Osteoblast (primary cell): ENCODE data around the gene CCDC60. TPM values are rescaled to one million over a fixed set of nuclear protein-coding genes. Genes with fewer than 3 reads are reported as not detected.

Experiments
- DNase-seq: peaks from one replicate; pipeline ENCODE4 v3.0.0; 2011; ENCODE audit warnings: low spot score, mixed read lengths; ENCODE audit not compliant: insufficient read length; ENCODE audit errors: missing footprints
- H2AFZ ChIP-seq: 2 replicates; pipeline ENCODE4 v1.6.0; 2011; ENCODE audit warnings: mild to moderate bottlenecking, low read length
- H3K27ac ChIP-seq: 2 replicates; pipeline ENCODE4 v1.5.1; 2011; ENCODE audit warnings: mild to moderate bottlenecking, low read depth, low read length, moderate library complexity
- H3K27me3 ChIP-seq: 2 replicates; pipeline ENCODE4 v1.6.0; 2012; ENCODE audit warnings: mild to moderate bottlenecking, control low read depth, inconsistent platforms, low read length, moderate library complexity; ENCODE audit not compliant: insufficient read depth
- H3K36me3 ChIP-seq: 2 replicates; pipeline ENCODE4 v1.5.1; 2011; ENCODE audit warnings: mild to moderate bottlenecking, low read length, control low read depth, moderate library complexity; ENCODE audit not compliant: insufficient read depth
- H3K4me1 ChIP-seq: 2 replicates; pipeline ENCODE4 v1.5.1; 2011; ENCODE audit warnings: mild to moderate bottlenecking, low read length, control low read depth, moderate library complexity; ENCODE audit not compliant: insufficient read depth
- H3K4me2 ChIP-seq: 2 replicates; pipeline ENCODE4 v1.6.0; 2011; ENCODE audit warnings: mild to moderate bottlenecking, low read length; ENCODE audit not compliant: insufficient read depth
- H3K4me3 ChIP-seq: fragments of 200-600 bp; sonication (generic); 3 replicates; pipeline ENCODE4 v1.5.1; 2012; ENCODE audit warnings: mild to moderate bottlenecking, low read length, inconsistent platforms; ENCODE audit not compliant: insufficient read depth
- H3K79me2 ChIP-seq: 2 replicates; pipeline ENCODE4 v1.6.0; 2012; ENCODE audit warnings: mild to moderate bottlenecking, low read length, control low read depth, inconsistent platforms; ENCODE audit not compliant: insufficient read depth
- H3K9me3 ChIP-seq: 2 replicates; pipeline ENCODE4 v1.5.1; 2011; ENCODE audit warnings: low read depth, low read length, control low read depth
- H4K20me1 ChIP-seq: 2 replicates; pipeline ENCODE4 v1.6.0; 2012; ENCODE audit warnings: mild to moderate bottlenecking, low read length, control low read depth; ENCODE audit not compliant: insufficient read depth
- CTCF ChIP-seq: IDR thresholded peaks from 2 replicates; pipeline ENCODE4 v1.5.1; 2011; ENCODE audit warnings: mild to moderate bottlenecking, low read depth, low read length, moderate library complexity; ENCODE audit errors: extremely low read depth
- total RNA-seq: library from RNA; depleted of rRNA; stranded (reverse); fragments of >200 nt; gene quantifications from 2 replicates; pipeline ENCODE4 v1.2.3, GENCODE V29; 2012

Gene CCDC60
- total RNA-seq, 1 donor, result not detected

- no peaks in the 10 kb centered on the region for H4K20me1 ChIP-seq
- H3K36me3 ChIP-seq, result no peaks in the 10 kb centered on the region
- no peaks in the 10 kb centered on the region for H3K4me1 ChIP-seq
- H2AFZ ChIP-seq, result no peak overlapping the region
- no peak for TF ChIP-seq CTCF
- no peaks in the 10 kb centered on the region for H3K27me3 ChIP-seq
- H3K9me3 ChIP-seq, result no peaks in the 10 kb centered on the region
- no peak for DNase-seq
- no peak overlapping the region for H3K4me2 ChIP-seq
- H3K4me3 ChIP-seq, result no peak overlapping the region
- no peaks in the 10 kb centered on the region for H3K79me2 ChIP-seq
- no peak overlapping the region for H3K27ac ChIP-seq
Measured at GRCh38 chr12:119406811-119407210, 72.3 kb downstream of the CCDC60 start.

- Histone ChIP-seq H3K27ac (no peak overlapping the region), H3K4me1 (no peaks in the 10 kb centered on the region), H4K20me1 (no peaks in the 10 kb centered on the region), H3K4me3 (no peak overlapping the region), H3K9me3 (no peaks in the 10 kb centered on the region), H2AFZ (no peak overlapping the region), H3K36me3 (no peaks in the 10 kb centered on the region), H3K27me3 (no peaks in the 10 kb centered on the region), H3K79me2 (no peaks in the 10 kb centered on the region), H3K4me2 (no peak overlapping the region)
- no peak for DNase-seq
- TF ChIP-seq CTCF, result no peak
Measured at GRCh38 chr12:119409043-119409442, 74.5 kb downstream of the CCDC60 start.

DNA sequence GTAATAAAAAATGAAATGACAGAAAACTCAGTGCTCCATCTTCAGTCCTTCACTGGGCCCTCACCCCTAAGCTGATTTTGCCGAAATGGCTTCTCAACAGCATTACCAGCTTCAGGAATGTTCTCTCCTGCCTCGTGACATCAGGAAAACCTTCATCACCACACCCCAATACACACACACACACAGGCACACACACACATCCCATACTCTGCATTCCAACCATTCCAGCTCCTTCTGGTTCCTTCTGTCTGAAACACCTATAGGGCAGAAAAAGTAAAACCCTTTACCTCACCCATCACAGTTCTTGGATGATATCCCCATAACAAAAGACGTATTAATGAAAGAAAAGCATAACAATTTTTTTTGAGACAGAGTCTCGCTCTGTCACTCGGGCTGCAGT lies 75.9 kb downstream of the CCDC60 start:
- H2AFZ ChIP-seq, result no peak overlapping the region
- H3K4me3 ChIP-seq, result no peak overlapping the region
- no peaks in the 10 kb centered on the region for H3K4me1 ChIP-seq
- H3K9me3 ChIP-seq, result no peaks in the 10 kb centered on the region
- H3K27ac ChIP-seq, result no peak overlapping the region
- no peaks in the 10 kb centered on the region for H4K20me1 ChIP-seq
- DNase-seq, result no peak
- H3K4me2 ChIP-seq, result no peak overlapping the region
- no peak for TF ChIP-seq CTCF
- no peaks in the 10 kb centered on the region for H3K36me3 ChIP-seq
- no peaks in the 10 kb centered on the region for H3K79me2 ChIP-seq
- no peaks in the 10 kb centered on the region for H3K27me3 ChIP-seq

GRCh38 chr12:119412306-119412705 lies 77.8 kb downstream of the CCDC60 start:
- Histone ChIP-seq H3K4me2 (no peak overlapping the region), H4K20me1 (no peaks in the 10 kb centered on the region), H3K4me1 (no peaks in the 10 kb centered on the region), H3K27ac (no peak overlapping the region), H3K79me2 (no peaks in the 10 kb centered on the region), H3K4me3 (no peak overlapping the region), H3K27me3 (no peaks in the 10 kb centered on the region), H3K36me3 (no peaks in the 10 kb centered on the region), H2AFZ (no peak overlapping the region), H3K9me3 (no peaks in the 10 kb centered on the region)
- TF ChIP-seq CTCF, result no peak
- DNase-seq, result no peak
